ENCODE data around the gene CNGA1. TPM values are rescaled to one million over a fixed set of nuclear protein-coding genes. Genes with fewer than 3 reads are reported as not detected.
"Not testable (repeated sequence)": the region's sequence is repeated elsewhere in the genome, so short reads cannot be mapped to it uniquely, and the experiment has no call there.

The CNGA1 gene
- total and polyA plus RNA-seq, 2 donors: 2.5 to 8.2 TPM

- DNase-seq (ENCODE audit: extremely low spot score): no peak
- H3K4me3 ChIP-seq (ENCODE audit: low read depth, low read length): no peak overlapping the region
- 6% methylated on average over 15 of the region's 15 CpGs for WGBS
Measured at GRCh38 chr4:47926667-47927258, 89.7 kb downstream of the CNGA1 start.

DNA sequence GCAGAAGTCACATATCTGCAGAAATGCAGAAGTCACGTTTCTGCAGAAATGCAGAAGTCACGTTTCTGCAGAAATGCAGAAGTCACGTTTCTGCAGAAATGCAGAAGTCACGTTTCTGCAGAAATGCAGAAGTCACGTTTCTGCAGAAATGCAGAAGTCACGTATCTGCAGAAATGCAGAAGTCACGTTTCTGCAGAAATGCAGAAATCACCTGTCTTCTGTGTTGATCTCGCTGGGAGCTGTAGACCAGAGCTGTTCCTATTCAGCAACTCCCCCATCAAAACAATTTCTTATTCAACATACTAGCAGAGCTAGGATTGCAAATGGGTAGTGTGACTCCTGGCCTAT is 93.2 kb downstream of the CNGA1 start:
- not testable (repeated sequence) for H3K4me1 ChIP-seq (ENCODE audit: insufficient read depth); DNase-seq (ENCODE audit: extremely low spot score); H3K27ac ChIP-seq (ENCODE audit: low read depth); H3K4me3 ChIP-seq (ENCODE audit: low read depth, low read length); H3K36me3 ChIP-seq (ENCODE audit: insufficient read depth)
- 77% methylated on average over 8 of the region's 8 CpGs for WGBS

More at GRCh38 chr4:47926667-47927258, 89.7 kb downstream of the CNGA1 start:
- H3K36me3 ChIP-seq (ENCODE audit: insufficient read depth): no peaks in the 10 kb centered on the region
- no peaks in the 10 kb centered on the region for H3K4me1 ChIP-seq (ENCODE audit: insufficient read depth)
- H3K27ac ChIP-seq (ENCODE audit: low read depth): no peak overlapping the region

DNA sequence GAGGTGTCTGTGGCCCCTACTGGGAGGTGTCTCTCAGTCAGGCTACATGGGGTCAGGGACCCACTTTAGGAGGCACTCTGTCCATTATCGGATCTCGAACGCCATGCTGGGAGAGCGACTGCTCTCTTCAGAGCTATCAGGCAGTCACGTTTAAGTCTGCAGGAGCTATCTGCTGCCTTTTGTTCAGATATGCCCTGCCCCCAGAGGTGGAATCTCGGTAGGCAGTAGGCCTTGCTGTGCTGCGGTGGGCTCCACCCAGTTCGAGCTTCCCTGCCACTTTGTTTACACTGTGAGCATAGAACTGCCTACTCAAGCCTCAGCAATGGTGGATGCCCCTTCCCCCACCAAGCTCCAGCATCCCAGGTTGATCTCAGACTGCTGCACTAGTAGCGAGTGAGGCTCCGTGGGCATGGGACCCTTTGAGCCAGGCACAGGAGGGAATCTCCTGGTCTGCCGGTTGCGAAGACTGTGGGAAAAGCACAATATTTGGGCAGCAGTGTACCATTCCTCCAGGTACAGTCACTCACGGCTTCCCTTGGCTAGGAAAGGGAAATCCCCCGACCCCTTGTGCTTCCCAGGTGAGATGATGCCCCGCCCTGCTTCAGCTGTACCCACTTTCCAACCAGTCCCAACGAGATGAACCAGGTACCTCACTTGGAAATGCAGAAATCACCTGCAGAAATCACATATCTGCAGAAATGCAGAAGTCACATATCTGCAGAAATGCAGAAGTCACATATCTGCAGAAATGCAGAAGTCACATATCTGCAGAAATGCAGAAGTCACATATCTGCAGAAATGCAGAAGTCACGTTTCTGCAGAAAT is 93.8 kb downstream of the CNGA1 start:
- not testable (repeated sequence) for DNase-seq (ENCODE audit: extremely low spot score); H3K4me3 ChIP-seq (ENCODE audit: low read depth, low read length); H3K4me1 ChIP-seq (ENCODE audit: insufficient read depth); H3K36me3 ChIP-seq (ENCODE audit: insufficient read depth); H3K27ac ChIP-seq (ENCODE audit: low read depth)
- WGBS: 64% methylated on average over 17 of the region's 17 CpGs

DNA sequence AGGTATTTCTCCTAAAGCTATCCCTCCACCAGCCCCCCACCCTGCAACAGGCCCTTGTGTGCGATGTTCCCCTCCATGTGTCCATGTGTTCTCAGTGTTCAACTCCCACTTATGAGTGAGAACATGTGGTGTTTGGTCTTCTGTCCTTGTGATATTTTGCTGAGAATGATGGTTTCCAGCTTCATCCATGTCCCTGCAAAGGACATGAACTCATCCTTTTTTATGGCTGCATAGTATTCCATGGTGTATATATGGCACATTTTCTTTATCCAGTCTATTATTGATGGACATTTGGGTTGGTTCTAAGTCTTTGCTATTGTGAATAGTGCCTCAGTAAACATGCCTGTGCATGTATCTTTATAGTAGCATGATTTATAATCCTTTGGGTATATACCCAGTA is 99.3 kb downstream of the CNGA1 start:
- not testable (repeated sequence) for H3K27ac ChIP-seq (ENCODE audit: low read depth); H3K4me3 ChIP-seq (ENCODE audit: low read depth, low read length); DNase-seq (ENCODE audit: extremely low spot score); H3K4me1 ChIP-seq (ENCODE audit: insufficient read depth); H3K36me3 ChIP-seq (ENCODE audit: insufficient read depth)
- 98% methylated on average over 1 of the region's 1 CpG for whole genome bisulfite sequencing

- DNase-seq (ENCODE audit: extremely low spot score): no peak
- no peaks in the 10 kb centered on the region for H3K36me3 ChIP-seq (ENCODE audit: insufficient read depth)
- WGBS: 53% methylated on average over 3 of the region's 3 CpGs
- H3K4me1 ChIP-seq (ENCODE audit: insufficient read depth): peaks cover 2% of the 10 kb centered on the region
- H3K4me3 ChIP-seq (ENCODE audit: low read depth, low read length): no peak overlapping the region
- no peak overlapping the region for H3K27ac ChIP-seq (ENCODE audit: low read depth)
Measured at GRCh38 chr4:47915378-47915777, 101.1 kb downstream of the CNGA1 start.

DNA sequence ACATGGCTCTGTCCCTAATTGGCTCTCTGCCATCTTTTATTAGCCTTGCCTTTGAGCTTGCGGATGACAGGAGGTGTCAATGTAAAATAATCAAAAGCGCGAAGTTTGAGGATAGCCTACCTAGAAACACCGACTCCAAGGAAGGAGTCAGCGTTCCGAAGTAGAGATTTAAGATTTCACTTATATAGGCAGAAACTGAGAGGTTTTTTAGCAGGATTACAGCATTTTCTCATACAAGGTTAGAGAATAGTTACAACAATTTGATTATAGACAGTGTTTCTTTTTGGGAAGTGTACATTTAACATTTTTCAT is 101.6 kb downstream of the CNGA1 start:
- Histone ChIP-seq H3K4me1 (ENCODE audit: insufficient read depth) (peaks cover 2% of the 10 kb centered on the region), H3K36me3 (ENCODE audit: insufficient read depth) (no peaks in the 10 kb centered on the region), H3K4me3 (ENCODE audit: low read depth, low read length) (peak overlapping the region; percentile 92), H3K27ac (ENCODE audit: low read depth) (no peak overlapping the region)
- no peak for DNase-seq (ENCODE audit: extremely low spot score)
- WGBS: 2% methylated on average over 6 of the region's 6 CpGs

- no peaks in the 10 kb centered on the region for H3K36me3 ChIP-seq (ENCODE audit: insufficient read depth)
- DNase-seq (ENCODE audit: extremely low spot score): peak; percentile 90
- WGBS: under 1% methylated on average over 55 of the region's 55 CpGs
- peaks cover 2% of the 10 kb centered on the region for H3K4me1 ChIP-seq (ENCODE audit: insufficient read depth)
- peak within 1 kb of the TSS; percentile 92 for H3K4me3 ChIP-seq (ENCODE audit: low read depth, low read length)
- peak within 1 kb of the TSS; percentile 78 for H3K27ac ChIP-seq (ENCODE audit: low read depth)
Measured at GRCh38 chr4:47914220-47914925, 102.1 kb downstream of the CNGA1 start, which contains the start of gene NFXL1. Gene NFXL1, minus strand, starts transcription at chr4:47914583. Its CDS starts 380 bp downstream, at chr4:47914203.

- WGBS: 0% methylated on average over 29 of the region's 29 CpGs
- no peak for DNase-seq (ENCODE audit: extremely low spot score)
- H3K4me1 ChIP-seq (ENCODE audit: insufficient read depth): peaks cover 2% of the 10 kb centered on the region
Measured at GRCh38 chr4:47913861-47914219, 102.6 kb downstream of the CNGA1 start.

GRCh38 chr4:47913330-47913729 is 103.2 kb downstream of the CNGA1 start:
- no peak for DNase-seq (ENCODE audit: extremely low spot score)
- Histone ChIP-seq H3K4me1 (ENCODE audit: insufficient read depth) (peaks cover 2% of the 10 kb centered on the region), H3K27ac (ENCODE audit: low read depth) (no peak overlapping the region), H3K36me3 (ENCODE audit: insufficient read depth) (no peaks in the 10 kb centered on the region), H3K4me3 (ENCODE audit: low read depth, low read length) (peak overlapping the region; percentile 92)
- 18% methylated on average over 4 of the region's 4 CpGs for WGBS

More at GRCh38 chr4:47913861-47914219, 102.6 kb downstream of the CNGA1 start:
- no peaks in the 10 kb centered on the region for H3K36me3 ChIP-seq (ENCODE audit: insufficient read depth)
- peak overlapping the region; percentile 92 for H3K4me3 ChIP-seq (ENCODE audit: low read depth, low read length)
- H3K27ac ChIP-seq (ENCODE audit: low read depth): peak overlapping the region; percentile 78

DNA sequence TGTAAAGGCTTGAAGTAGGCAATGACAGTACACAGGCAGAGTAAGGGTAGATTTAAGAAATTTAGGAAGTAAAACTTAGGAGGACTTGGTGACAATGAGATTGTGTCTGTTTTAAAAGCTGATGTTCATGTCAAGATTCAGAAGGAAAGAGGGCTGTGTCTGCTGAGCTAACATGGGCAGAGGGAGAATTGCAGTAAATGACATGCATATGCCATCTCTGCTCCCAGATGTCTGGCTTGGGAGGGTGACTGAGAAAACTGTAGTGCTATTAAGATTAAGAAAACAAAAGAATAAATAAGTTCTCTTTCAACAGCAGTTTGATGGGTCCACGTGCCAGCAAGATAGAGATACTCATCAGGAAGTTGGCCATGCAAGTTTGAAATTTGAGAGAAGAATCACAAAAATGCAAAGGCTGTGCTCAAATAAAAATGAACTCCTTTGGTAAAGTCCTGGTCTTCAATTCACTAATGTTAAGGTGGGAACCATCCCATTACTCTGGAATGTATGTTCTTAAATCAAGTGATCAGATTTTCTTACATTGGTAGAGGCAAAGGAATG is 109.3 kb downstream of the CNGA1 start:
- DNase-seq (ENCODE audit: extremely low spot score): no peak
- peaks cover 2% of the 10 kb centered on the region for H3K36me3 ChIP-seq (ENCODE audit: insufficient read depth)
- 22% methylated on average over 1 of the region's 1 CpG for WGBS
- no peaks in the 10 kb centered on the region for H3K4me1 ChIP-seq (ENCODE audit: insufficient read depth)
- no peak overlapping the region for H3K27ac ChIP-seq (ENCODE audit: low read depth)
- no peak overlapping the region for H3K4me3 ChIP-seq (ENCODE audit: low read depth, low read length)

DNA sequence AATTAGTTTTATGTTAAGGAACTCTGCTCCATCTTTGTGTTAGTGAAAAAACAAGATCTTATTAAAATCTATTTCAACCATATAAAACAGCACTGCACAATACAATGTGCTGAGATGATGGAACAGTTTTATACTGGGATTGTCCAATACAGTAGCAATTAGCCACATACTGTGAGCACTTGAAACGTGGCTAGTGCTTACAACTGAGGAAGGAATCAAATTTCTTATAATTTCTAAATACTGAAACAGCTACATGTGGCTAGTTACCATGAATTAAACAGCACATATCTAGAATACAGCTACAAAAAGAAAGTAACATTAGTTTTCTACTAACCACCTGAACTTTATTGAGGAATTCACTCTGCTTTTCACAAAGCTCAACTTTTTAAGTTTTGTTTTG is 116.8 kb downstream of the CNGA1 start:
- Histone ChIP-seq H3K27ac (ENCODE audit: low read depth) (no peak overlapping the region), H3K4me1 (ENCODE audit: insufficient read depth) (no peaks in the 10 kb centered on the region), H3K4me3 (ENCODE audit: low read depth, low read length) (no peak overlapping the region), H3K36me3 (ENCODE audit: insufficient read depth) (peaks cover 7% of the 10 kb centered on the region)
- DNase-seq (ENCODE audit: extremely low spot score): no peak
- WGBS: 64% methylated on average over 1 of the region's 1 CpG

GRCh38 chr4:47891928-47892327 is 124.6 kb downstream of the CNGA1 start:
- H3K4me1 ChIP-seq (ENCODE audit: insufficient read depth): no peaks in the 10 kb centered on the region
- H3K27ac ChIP-seq (ENCODE audit: low read depth): no peak overlapping the region
- H3K36me3 ChIP-seq (ENCODE audit: insufficient read depth): peaks cover 9% of the 10 kb centered on the region
- DNase-seq (ENCODE audit: extremely low spot score): no peak
- H3K4me3 ChIP-seq (ENCODE audit: low read depth, low read length): no peak overlapping the region
- 97% methylated on average over 1 of the region's 1 CpG for WGBS

Data from urinary bladder (tissue), 4 donors.